ENCODE data around the gene GSG1L.
A peak's percentile ranks its signal among the peaks of the same experiment; 100 is the strongest.
"Not testable (repeated sequence)": the region's sequence is repeated elsewhere in the genome, so short reads cannot be mapped to it uniquely, and the experiment has no call there.

Gene GSG1L

DNA sequence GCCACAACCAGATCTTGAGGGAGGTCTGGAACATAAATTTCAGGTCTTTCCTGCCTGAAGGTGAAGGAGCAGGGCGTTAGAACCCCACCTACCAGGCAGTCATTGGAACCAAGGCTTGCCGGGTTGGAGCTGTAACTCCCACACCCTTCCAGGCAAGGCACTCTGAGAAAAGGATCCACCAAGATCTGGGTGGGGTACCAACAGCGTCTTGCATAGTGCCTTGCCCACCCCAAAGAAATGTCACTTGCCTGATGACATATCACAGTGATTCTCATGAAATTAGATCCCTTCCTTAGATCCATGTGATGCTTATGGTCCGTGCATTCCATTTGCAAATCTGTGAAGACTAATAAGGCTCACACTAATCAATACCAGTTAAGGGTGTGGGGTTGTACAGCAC lies 312.3 kb downstream of the GSG1L start:
- DNase-seq: no peak
- TF ChIP-seq POLR2A (IDR thresholded peaks at IDR 0.05; ENCODE audit: low read length) (no peak), GATA1 (IDR thresholded peaks at IDR 0.05; ENCODE audit: low read depth, low read length) (no peak)

- TF ChIP-seq GATA1 (IDR thresholded peaks at IDR 0.05; ENCODE audit: low read depth, low read length) (no peak), POLR2A (IDR thresholded peaks at IDR 0.05; ENCODE audit: low read length) (no peak)
- no peak for DNase-seq
These were observed 313.6 kb downstream of the GSG1L start for GRCh38 chr16:27749946-27750345.

GRCh38 chr16:27749547-27749875 lies 314.0 kb downstream of the GSG1L start:
- no peak for DNase-seq
- TF ChIP-seq POLR2A (IDR thresholded peaks at IDR 0.05; ENCODE audit: low read length): no peak
- no peak for TF ChIP-seq GATA1 (IDR thresholded peaks at IDR 0.05; ENCODE audit: low read depth, low read length)

DNA sequence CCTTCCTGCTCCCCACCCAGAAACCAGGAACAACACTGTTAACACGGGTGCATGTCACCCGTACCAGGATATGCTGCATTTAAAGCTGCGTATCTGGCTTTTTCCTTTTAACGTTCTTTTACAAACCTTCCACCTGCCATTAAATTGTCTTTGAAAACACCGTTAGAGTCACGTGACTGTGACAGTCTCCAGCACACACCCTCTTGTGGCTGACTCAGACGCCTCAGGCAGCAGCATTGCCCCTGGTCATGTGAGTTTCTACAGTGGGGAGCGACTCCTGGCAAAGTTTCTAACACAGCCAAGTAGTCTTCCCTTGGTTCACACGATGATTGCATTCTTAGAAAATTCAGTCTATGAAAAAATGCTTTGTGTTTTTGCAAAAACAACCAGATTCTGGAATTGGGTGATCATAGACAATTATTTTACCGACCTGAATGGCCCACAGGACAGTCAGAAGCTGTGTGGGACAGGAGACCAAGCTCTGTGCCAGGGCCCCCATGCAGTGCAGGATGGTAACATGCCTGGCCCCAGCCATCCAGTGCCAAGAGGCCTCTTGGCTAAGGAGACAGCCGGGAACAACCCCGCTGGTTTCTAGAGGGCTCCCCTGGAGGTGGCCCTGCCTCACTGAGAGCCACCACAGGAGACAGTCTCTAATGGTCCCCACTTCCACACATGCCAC lies 314.5 kb downstream of the GSG1L start:
- no peak for TF ChIP-seq POLR2A (IDR thresholded peaks at IDR 0.05; ENCODE audit: low read length)

DNA sequence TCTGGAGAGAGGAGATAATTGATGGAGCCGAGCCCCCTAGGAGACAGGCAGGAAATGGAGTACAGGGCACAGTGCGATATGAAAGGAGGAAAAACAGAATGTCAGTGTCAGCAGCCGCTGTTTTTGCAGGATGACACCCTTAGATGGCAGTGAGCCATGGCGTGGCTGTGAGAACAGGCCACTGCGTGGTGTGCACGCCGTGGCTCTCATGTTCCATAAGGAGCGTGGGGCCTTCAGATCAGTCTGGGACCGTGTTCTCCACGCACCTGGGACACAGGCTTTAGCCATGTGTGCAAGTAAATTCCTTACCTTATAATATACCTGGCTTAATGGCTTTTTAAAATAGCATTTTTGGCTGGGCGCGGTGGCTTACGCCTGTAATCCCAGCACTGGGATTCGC lies 315.6 kb downstream of the GSG1L start:
- no peak for TF ChIP-seq GATA1 (IDR thresholded peaks at IDR 0.05; ENCODE audit: low read depth, low read length)
- DNase-seq: no peak

More for the DNA sequence above, 314.5 kb downstream of the GSG1L start:
- DNase-seq: peak; percentile 76 to 79

- TF ChIP-seq GATA1 (IDR thresholded peaks at IDR 0.05; ENCODE audit: low read depth, low read length) (no peak), POLR2A (IDR thresholded peaks at IDR 0.05; ENCODE audit: low read length) (no peak)
- DNase-seq: no peak
These were observed 317.2 kb downstream of the GSG1L start for GRCh38 chr16:27746076-27746855.

DNA sequence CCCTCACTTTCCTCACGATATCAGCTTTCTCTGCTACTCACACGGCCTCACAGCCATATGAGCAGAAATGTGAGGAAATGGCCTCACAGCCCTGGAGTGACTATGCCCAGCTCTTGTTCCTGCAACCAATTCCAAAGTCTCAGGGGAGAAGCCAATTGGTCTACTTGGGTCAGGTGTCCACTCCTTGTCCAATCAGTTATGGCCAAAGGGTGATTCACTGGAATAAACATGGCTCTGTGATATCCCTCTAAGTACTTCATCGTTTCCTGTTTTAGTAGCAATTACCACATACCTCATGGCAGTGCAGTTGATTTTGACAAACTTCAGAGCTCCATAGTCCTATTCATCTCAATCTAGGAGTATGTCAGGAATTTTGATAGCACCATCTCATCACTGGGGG lies 318.2 kb downstream of the GSG1L start:
- TF ChIP-seq GATA1 (IDR thresholded peaks at IDR 0.05; ENCODE audit: low read depth, low read length) (no peak), POLR2A (IDR thresholded peaks at IDR 0.05; ENCODE audit: low read length) (no peak)
- DNase-seq: peak in 1 of 2 experiments; percentile 9

DNA sequence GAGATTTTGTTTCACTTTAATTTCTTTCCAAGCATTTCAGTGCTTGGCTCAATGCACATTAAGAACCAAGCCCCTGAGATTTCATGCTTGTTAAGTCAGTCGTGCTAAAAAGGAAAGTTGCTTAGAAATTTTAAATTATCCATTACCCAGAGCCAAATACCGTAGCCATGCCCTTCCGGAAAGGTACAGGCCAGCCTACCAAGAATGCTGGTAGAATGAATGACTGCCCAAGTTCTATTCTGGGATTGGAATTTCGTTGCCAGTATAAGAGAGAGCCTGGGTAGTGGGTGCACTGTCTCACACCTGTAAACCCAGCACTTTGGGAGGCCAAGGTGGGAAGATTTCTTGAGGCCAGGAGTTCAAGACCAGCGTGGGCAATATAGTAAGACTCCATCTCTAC lies 319.6 kb downstream of the GSG1L start:
- DNase-seq: no peak
- TF ChIP-seq GATA1 (IDR thresholded peaks at IDR 0.05; ENCODE audit: low read depth, low read length) (no peak), POLR2A (IDR thresholded peaks at IDR 0.05; ENCODE audit: low read length) (no peak)

DNA sequence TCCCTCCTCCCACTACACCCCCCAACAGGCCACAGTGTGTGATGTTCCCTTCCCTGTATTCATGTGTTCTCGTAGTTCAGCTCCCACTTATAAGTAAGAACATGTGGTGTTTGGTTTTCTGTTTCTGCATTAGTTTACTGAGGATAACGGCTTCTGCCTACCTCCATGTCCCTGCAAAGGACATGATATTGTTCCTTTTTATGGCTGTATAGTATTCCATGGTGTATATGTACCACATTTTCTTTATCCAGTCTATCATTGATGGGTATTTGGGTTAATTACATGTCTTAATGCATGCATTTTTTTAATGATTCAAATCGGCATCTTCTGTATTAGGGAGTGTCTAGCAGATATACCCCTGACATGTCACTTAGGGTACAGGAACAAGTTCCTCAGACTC lies 320.5 kb downstream of the GSG1L start:
- DNase-seq: not testable (repeated sequence)

DNA sequence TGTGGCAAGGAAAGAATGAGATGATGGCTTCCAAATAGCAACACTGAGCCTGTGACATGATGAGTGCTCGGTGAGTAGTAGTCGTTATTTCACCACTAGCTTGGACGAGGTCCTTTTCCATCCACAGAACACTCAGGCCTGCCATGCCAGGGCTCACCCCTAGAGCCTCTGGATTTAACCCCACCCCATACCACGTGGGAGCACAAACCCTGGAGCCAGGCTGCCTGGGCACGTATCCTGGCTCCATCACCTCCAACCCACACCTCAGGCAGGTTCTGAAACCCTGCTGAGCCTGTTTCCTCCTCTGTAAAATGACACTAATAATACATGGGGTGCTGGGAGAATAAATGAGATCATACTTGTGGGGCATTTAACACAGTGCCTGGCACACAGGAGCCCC lies 321.2 kb downstream of the GSG1L start:
- TF ChIP-seq GATA1 (IDR thresholded peaks at IDR 0.05; ENCODE audit: low read depth, low read length) (no peak), POLR2A (IDR thresholded peaks at IDR 0.05; ENCODE audit: low read length) (no peak)
- no peak for DNase-seq

DNA sequence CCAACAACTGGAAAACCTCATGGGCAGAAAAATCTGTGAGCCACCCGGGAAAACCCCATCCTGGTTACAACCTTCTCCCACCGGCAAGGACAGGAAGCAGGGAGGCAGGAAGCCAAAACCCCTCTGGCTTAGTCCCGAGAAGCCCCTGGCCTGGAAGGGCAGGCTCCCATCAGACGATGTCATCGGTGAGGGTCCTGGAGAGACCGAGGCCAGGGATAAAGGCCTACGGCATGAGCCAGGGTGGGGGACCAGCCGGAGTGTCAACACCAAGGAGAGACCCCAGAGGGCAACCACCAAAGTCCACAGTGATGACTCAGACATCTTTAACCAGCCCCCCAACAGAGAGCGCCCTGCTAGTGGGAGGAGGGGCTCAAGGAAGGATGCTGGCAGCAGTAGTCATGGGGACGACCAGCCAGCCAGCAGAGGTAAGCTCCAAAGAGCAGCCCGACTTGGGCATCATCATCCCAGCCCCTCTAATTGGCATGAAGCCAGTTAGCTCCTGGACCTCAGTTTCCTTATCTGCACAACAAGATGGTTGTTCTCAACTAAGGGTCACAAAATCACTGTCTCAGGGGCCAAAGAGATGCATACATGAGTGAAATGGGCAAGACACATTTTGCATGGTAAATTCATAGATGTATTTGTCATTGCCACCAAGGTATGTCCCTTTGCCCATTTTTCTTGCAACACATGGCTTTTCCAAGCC lies 322.9 kb downstream of the GSG1L start:
- DNase-seq: no peak
- no peak for TF ChIP-seq POLR2A (IDR thresholded peaks at IDR 0.05; ENCODE audit: low read length)
- no peak for TF ChIP-seq GATA1 (IDR thresholded peaks at IDR 0.05; ENCODE audit: low read depth, low read length)

GRCh38 chr16:27739606-27740357 lies 323.7 kb downstream of the GSG1L start:
- no peak for DNase-seq
- TF ChIP-seq GATA1 (IDR thresholded peaks at IDR 0.05; ENCODE audit: low read depth, low read length): no peak
- no peak for TF ChIP-seq POLR2A (IDR thresholded peaks at IDR 0.05; ENCODE audit: low read length)

- TF ChIP-seq GATA1 (IDR thresholded peaks at IDR 0.05; ENCODE audit: low read depth, low read length) (no peak), POLR2A (IDR thresholded peaks at IDR 0.05; ENCODE audit: low read length) (no peak)
- no peak for DNase-seq
These were observed 324.9 kb downstream of the GSG1L start for GRCh38 chr16:27738596-27738995.

All from erythroblast (primary cell).